Measurements from ENCODE around the gene GADD45A. TPM values are rescaled to one million over a fixed set of nuclear protein-coding genes. Genes with fewer than 3 reads are reported as not detected.
"Not testable (repeated sequence)": the region's sequence is repeated elsewhere in the genome, so short reads cannot be mapped to it uniquely, and the experiment has no call there.

Gene GADD45A, protein sequence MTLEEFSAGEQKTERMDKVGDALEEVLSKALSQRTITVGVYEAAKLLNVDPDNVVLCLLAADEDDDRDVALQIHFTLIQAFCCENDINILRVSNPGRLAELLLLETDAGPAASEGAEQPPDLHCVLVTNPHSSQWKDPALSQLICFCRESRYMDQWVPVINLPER
- total RNA-seq (2014; rRNA removed; shearing (Covaris generic); ENCODE audit: low replicate concordance), result 9.5 and 24.1 TPM in 2 replicates

DNA sequence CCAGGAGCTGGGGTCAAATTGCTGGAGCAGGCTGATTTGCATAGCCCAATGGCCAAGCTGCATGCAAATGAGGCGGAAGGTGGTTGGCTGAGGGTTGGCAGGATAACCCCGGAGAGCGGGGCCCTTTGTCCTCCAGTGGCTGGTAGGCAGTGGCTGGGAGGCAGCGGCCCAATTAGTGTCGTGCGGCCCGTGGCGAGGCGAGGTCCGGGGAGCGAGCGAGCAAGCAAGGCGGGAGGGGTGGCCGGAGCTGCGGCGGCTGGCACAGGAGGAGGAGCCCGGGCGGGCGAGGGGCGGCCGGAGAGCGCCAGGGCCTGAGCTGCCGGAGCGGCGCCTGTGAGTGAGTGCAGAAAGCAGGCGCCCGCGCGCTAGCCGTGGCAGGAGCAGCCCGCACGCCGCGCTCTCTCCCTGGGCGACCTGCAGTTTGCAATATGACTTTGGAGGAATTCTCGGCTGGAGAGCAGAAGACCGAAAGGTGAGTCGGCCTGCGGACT, at the start of gene GADD45A:
TSS of gene GADD45A (plus strand) at position 135 of the 491 bp plus-strand sequence. CDS start at position 429, 294 bp downstream.
- in situ Hi-C loops (cut with HindIII; ENCODE audit: low pct_unique_long_range_greater_than_20kb, low sequenced_read_pairs), result no loop called here
- DNase-seq (ENCODE audit: low read depth), result peak; percentile 99

DNA sequence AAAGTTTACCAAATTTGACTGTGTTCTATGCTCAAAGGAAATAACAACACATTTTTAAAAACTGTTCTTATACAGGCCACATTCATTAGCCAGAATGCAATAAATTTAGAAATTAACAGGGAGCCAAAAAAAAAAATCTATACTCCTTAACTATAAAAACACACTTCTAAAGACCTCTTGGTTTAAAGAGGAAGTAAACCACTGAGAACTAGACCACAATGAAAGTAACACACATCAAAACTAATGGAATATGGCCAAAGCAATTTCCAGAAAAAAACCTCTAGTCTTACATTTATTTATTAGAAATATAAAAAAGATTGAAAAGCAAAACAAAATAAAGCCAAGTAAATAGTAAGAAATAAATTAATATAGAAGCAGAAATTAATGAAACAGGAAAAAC, 48.9 kb upstream of the GADD45A start:
- DNase-seq (ENCODE audit: low read depth), result no peak
- in situ Hi-C loops (cut with HindIII; ENCODE audit: low pct_unique_long_range_greater_than_20kb, low sequenced_read_pairs), result no loop called here

DNA sequence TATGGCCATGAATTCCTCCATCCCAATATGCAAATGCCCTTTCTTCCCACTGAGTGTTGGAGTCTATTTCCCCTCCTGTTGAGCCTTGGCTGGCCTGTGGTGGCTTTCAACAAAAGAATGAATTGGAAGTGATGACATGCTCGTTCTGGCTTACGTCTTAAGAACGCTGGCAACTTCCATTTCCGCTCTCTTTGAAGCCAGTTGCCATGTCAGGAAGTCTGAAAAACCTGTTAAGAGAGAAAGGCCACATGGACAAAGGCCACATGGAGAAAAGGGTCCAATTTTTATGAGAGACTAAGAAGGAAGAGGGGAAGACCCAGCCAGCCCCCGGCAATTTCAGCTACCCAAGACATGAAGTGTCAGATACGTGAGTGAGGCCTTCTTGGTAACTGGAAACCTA, 45.6 kb upstream of the GADD45A start:
- in situ Hi-C loops (cut with HindIII; ENCODE audit: low pct_unique_long_range_greater_than_20kb, low sequenced_read_pairs), result no loop called here
- no peak for DNase-seq (ENCODE audit: low read depth)

DNA sequence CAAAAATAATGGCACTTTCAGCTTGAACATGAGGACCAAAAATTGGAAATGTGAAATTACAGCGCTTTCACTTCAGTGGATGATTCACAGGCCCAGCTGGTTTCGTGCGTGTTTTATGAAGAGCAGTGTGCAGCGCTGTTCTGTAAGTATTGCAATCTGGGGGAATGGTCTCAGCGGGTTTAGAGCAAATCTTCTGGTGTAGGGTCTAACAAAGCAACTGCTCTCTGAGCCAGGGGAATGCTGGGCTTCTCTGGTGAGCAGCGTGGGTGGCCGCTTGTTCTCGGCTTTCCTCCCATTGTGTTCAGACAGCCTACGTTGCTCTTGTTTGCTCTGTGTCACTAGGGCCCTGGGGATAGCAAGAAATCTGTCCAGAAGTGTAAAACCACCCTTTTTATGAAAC, 42.4 kb upstream of the GADD45A start:
- DNase-seq (ENCODE audit: low read depth), result no peak
- in situ Hi-C loops (cut with HindIII; ENCODE audit: low pct_unique_long_range_greater_than_20kb, low sequenced_read_pairs), result no loop called here

DNA sequence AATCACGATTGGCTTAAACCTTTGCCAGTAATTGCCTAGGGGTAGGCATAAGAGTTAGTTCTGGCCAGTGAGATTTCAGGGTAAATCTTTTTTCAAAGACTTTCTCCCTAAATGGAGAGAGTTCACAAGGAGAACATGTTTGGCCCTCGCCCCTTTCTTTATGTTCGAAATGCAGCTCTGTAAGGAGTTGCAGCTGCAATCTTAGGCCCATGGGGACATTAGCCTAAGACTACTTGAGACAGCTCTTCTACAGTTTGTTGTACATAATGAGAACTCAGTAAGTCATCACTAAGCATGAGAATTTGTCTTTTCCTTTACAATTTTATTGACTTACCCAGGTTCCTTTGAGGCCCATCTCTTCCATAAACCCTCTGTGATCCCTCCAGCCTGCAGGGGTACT, 40.4 kb upstream of the GADD45A start:
- in situ Hi-C loops (cut with HindIII; ENCODE audit: low pct_unique_long_range_greater_than_20kb, low sequenced_read_pairs), result no loop called here
- no peak for DNase-seq (ENCODE audit: low read depth)

DNA sequence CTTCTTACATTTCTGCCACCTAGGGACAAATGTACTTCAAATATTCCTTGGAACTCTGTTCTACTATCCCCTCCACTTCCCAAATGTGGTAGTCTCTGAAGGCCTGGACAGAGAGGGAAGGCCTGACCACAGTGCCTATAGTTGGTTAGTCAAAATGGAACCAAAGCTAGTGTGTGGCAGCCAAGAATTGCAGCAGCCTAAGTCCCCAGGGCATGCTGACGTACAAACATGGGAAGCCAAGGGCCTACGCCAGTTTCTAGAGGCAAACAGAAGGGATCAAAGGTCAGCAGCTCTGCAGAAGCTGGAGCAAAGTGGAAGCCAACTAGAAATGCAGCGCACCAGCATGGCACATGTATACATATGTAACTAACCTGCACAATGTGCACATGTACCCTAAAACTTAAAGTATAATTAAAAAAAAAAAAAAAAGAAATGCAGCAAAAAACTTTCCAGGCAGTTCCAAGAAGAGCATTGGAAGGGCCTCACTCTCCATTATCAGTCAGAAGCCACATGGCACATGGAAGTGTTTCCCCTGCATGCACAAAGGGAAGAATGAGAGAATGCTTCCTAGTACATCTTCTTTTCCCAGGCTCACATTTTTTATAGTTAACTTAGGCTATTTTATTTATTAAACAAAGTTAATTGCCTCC, 39.4 kb upstream of the GADD45A start:
- DNase-seq (ENCODE audit: low read depth), result no peak

DNA sequence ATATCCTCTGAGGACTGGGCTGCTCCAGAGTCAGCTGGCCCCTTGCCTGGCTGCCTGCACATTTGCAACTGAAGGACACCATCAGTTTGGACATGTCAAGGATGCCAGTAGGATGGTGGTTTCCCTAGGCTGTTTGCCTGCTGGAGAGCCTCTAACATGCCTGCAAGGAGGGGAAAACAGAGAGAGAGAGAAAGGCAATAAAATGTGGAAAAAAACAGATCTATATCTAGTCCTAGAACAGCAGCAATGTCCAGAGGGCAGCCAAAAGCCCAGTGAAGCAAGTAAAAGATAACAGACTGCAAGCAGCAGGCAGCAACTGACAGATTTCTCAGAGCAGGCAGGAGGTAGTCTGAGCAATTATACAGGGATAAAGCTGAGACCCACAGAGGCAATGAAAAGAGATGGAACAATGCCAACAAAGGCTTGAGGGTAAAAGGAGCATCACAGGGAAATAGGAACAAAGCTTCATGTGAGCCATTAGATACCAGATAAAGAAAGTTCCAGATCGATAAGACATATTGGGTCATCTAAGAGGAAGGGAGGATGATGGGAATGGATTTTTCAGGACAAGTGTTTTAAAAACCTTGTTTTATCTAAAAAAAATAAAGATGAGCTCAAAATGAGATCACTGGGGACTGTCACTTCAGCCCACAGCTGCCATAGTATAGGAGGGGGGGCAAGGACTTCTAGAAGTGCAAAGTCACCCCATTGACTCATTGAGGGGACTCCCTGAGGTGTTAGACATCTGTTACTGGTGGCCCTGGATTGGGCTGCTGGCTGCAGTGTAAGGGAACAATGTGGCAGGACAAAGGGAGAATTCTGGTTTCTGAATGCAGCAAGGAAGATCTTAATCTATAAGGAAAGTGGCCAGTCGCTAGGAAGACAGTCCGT, 38.6 kb upstream of the GADD45A start:
- DNase-seq (ENCODE audit: low read depth), result peak; percentile 76
- in situ Hi-C loops (cut with HindIII; ENCODE audit: low pct_unique_long_range_greater_than_20kb, low sequenced_read_pairs), result no loop called here

More for the DNA sequence above, 39.4 kb upstream of the GADD45A start:
- in situ Hi-C loops (cut with HindIII; ENCODE audit: low pct_unique_long_range_greater_than_20kb, low sequenced_read_pairs), result no loop called here

DNA sequence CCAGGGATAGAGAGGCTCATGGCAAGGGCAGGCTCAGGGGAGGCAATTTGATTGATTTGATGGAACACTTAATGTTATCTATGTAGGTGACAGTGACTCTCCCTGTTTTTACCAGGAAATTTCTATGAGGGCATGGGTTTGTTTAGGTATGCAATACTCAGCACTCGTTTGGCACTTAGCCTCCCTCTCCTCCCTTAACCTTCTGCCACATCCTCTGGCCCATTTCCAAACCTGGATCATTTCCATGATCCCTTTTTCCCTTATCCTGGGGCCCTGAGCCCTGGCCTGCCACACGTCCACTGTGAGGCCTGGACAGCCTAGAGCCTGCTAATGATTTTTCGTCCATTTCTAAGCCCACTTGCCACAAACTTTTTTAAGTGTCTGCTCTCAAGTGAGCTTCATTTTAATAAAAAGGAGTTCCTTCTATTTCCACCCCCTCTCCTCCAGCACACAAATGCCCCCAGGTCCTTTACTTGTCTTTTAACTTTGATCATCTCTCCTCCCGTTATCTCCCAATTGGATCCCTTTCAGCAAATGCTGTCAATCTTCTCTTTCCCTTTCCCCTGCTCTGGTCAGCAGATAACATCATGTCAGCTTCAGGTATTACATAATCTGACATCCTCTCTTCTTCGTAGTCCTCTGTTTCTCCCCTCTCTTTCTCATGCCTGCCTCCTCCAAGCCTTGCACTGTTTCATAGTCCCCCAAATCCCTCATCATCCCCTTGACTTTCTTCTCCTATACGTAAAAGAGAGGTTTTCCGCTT, 37.8 kb upstream of the GADD45A start:
- peak; percentile 49 for DNase-seq (ENCODE audit: low read depth)
- in situ Hi-C loops (cut with HindIII; ENCODE audit: low pct_unique_long_range_greater_than_20kb, low sequenced_read_pairs), result no loop called here

DNA sequence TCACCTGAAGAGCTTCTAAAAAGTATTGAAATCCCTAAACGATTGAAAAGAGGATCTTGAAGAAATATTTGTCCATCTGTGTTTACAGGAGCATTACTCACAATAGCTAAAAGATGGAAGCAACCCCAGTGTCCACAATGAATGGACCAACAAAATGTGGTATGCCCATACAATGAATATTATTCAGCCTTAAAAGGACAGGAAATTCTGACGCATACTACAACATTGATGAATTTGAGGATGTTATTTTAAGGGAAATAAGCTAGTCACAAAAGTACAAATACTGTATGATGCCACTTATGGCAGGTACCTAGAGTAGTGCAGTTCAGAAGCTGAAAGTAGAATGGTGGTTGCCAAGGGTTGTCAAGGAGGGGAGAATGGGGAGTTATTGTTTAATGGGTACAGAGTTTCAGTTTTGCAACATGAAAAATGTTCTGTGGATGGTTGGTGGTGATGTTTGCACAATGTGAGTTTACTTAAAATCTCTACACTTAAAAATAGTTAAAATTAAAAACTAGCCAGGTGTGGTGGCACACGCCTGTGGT, 37.1 kb upstream of the GADD45A start:
- no peak for DNase-seq (ENCODE audit: low read depth)
- in situ Hi-C loops (cut with HindIII; ENCODE audit: low pct_unique_long_range_greater_than_20kb, low sequenced_read_pairs), result no loop called here

DNA sequence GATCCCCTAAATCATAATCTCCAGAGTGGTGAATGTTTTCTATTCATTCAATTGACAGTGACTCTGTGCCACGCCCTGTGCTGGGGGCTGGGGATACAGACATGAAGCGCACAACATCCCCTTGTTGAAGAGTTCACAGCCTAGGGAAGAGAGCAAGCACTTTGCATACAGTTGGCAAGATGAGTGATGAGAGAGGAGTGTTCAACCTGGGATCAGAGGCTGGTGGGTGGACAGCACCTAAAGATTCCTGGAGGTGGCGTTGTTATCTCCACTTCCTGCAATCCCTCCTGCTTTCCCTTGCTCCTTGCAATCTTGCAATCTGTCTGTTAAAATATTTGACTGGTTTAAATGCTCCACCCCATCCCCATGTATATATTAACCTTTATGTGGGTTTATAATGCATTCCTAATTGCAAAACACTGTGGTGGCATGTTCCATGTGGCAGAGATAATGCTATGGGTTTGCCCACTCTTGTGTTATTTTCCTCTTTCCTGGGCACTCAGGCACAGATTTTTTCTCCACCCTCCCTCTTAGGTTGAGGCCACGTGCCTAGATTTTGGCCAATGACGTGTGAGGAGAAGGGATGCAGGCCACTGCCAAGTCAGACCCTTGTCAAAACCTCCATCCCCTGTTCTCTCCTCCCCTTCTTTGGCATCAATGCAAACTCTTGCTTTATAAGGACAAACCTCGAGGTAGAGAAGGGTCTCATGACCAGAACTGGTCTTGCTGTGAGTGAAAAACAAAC, 36.2 kb upstream of the GADD45A start:
- in situ Hi-C loops (cut with HindIII; ENCODE audit: low pct_unique_long_range_greater_than_20kb, low sequenced_read_pairs), result no loop called here
- DNase-seq (ENCODE audit: low read depth), result no peak

DNA sequence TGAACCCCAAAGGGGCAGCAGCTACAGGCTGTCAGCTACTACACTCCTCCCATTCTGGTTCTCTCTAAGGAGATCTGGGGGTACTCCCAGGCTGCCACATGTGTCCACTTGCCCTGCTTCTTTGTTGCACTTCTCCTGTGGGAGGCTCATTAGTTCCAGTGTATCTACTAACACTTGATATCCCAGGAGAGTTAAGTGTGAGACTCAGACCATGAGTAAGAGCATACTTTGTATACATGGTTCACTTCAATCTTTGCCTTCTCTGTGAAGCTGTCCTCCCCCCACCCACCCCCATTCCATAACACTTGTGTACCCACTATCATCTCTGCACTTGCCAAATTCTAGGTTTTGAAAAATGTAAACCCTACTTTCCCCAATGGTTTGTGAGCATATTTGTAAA, 34.9 kb upstream of the GADD45A start:
- in situ Hi-C loops (cut with HindIII; ENCODE audit: low pct_unique_long_range_greater_than_20kb, low sequenced_read_pairs), result no loop called here
- no peak for DNase-seq (ENCODE audit: low read depth)

DNA sequence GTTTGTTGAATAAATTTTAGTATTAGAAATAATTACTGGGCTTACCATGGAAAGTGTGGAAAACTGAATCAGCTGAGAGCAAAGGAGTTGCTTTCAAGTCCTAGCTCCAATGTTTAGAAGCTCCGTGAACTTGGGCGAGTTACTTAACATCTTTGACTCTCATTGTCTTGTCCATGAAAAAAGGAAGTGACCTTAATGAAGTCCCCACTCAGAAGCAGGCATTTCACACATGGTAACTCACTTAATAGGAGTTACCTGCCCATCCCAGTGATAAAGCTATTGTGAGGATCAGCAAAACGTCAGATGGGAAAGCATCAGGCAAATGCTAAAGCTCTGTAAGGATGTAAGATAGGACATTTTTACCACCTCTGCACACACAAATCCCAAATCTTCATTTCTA, 34.0 kb upstream of the GADD45A start:
- in situ Hi-C loops (cut with HindIII; ENCODE audit: low pct_unique_long_range_greater_than_20kb, low sequenced_read_pairs), result no loop called here
- no peak for DNase-seq (ENCODE audit: low read depth)

DNA sequence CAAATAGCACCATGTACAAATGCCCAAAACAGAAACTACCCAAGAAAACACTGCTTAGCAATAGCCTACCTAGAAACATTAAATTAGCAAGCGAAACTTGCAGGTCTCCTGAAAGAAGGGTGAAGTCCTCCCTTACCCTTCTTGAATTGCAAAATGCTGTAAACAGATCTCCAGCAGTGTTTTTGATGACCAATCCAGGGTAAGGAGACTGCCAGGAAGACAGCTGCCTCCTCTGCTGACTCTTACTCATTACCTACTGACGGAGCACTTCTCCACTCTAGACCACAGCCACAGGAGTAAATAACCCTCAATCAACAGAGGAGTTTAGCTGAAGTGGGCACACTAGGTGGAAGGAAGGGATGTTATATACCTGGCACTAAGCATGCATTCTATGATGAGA, 32.2 kb upstream of the GADD45A start:
- peak; percentile 14 for DNase-seq (ENCODE audit: low read depth)
- in situ Hi-C loops (cut with HindIII; ENCODE audit: low pct_unique_long_range_greater_than_20kb, low sequenced_read_pairs), result no loop called here

DNA sequence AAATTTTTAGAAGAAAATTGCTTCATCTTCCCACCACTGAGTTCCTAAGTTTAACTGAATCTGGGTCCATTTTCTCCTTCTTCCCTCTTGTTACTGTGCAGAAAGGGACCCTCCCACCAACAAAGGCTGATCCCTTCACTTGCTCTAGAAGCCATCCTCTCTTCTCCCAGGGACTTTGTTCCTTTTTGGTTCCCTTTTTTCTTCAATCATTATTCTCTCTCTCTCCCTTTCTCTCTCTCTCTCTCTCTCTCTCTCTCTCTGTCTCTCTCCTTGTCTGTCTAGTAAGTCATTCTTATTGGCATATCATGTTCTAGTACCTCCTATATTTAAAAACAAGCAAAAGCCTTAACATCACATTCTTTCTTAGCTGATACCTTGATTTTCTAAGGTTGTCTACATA, 31.7 kb upstream of the GADD45A start:
- DNase-seq (ENCODE audit: low read depth), result no peak
- in situ Hi-C loops (cut with HindIII; ENCODE audit: low pct_unique_long_range_greater_than_20kb, low sequenced_read_pairs), result no loop called here

DNA sequence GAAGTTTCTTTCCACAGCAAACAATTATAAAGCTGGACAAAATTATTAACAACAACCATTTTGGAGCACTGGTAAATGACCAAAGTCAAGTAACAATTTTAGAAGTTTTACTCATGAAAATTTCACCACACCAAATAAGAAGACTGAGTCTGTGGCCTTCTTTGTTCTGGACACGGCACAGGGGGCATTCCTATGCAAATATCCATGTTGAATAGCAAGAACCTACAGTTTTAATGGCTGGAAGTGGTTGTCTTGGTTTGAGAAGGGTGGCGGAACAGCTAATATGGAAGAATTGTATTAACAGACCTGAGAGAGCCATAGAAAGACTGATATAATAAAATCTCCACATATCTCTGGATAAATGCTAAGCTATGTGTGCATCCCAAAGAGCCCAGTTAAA, 29.4 kb upstream of the GADD45A start:
- DNase-seq (ENCODE audit: low read depth), result no peak

DNA sequence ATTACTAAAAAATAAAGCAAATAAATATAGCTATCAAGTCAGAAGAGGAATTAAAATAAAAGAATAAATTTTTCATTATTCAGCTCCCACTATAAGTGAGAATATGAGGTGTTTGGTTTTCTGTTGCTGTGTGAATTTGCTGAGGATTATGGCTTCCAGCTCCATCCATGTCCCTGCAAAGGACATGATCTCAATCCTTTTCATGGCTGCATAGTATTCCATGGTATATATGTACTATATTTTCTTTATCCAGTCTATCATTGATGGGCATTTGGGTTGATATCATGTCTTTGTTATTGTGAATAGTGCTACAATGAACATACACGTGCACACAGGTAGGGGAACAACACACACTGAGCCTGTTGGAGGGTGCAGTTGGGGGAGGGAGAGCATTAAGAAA, 27.8 kb upstream of the GADD45A start:
- in situ Hi-C loops (cut with HindIII; ENCODE audit: low pct_unique_long_range_greater_than_20kb, low sequenced_read_pairs); DNase-seq (ENCODE audit: low read depth): not testable (repeated sequence)

More for the DNA sequence above, 29.4 kb upstream of the GADD45A start:
- in situ Hi-C loops (cut with HindIII; ENCODE audit: low pct_unique_long_range_greater_than_20kb, low sequenced_read_pairs), result no loop called here

DNA sequence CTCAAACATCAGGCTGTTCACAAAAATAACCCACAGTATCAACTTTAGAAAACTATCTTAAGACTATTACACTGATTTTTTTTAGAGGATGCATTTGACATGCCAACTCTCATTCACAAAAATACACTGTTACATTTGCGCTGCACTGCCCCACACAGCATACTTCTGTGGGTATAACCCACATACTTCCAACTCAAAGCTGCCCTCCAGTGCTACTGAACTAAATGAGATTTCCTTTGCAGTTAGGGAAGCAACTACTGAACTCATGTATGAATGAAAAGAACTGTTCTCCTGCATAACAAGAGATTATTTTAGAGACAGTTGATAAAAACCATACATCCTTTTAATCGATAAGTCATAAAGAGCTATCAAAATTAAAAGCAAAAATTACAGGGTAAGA, 25.8 kb upstream of the GADD45A start:
- no peak for DNase-seq (ENCODE audit: low read depth)
- in situ Hi-C loops (cut with HindIII; ENCODE audit: low pct_unique_long_range_greater_than_20kb, low sequenced_read_pairs), result no loop called here
